Cardiac fibroblast (primary cell): ENCODE measurements around the gene ADAMTS9.
"Not testable (repeated sequence)": the region's sequence is repeated elsewhere in the genome, so short reads cannot be mapped to it uniquely, and the experiment has no call there.

ENCODE experiments used
- DNase-seq, 2 donors: peaks; one replicate each; pipeline versions ENCODE4 v3.0.0 to v3.0.0-alpha.2; 2010; ENCODE audit warnings: low read depth in 2 of 2
- H3K4me3 ChIP-seq, 2 donors: replicated peaks in 1 of 2; 1 replicate in 1 of 2; 2 replicates in 1 of 2; pipeline ENCODE4 v1.5.1; 2011; ENCODE audit warnings: low read depth in 2 of 2, low read length in 2 of 2, mild to moderate bottlenecking in 2 of 2, moderate library complexity in 1 of 2
- CTCF ChIP-seq: IDR thresholded peaks from one replicate; pipeline ENCODE4 v1.5.1; 2011; ENCODE audit warnings: low read depth, mild to moderate bottlenecking, low read length, inconsistent platforms

ADAMTS9 gene

GRCh38 chr3:64548200-64548889 lies 139.5 kb downstream of the ADAMTS9 start:
- TF ChIP-seq CTCF, result no peak
- DNase-seq, result peak in 1 of 2 donors; percentile 87
- H3K4me3 ChIP-seq, result no peak overlapping the region

- no peak for TF ChIP-seq CTCF
- no peak for DNase-seq
- H3K4me3 ChIP-seq, result no peak overlapping the region
Observed at GRCh38 chr3:64546856-64547255, 140.9 kb downstream of the ADAMTS9 start.

GRCh38 chr3:64545239-64545638 lies 142.6 kb downstream of the ADAMTS9 start:
- H3K4me3 ChIP-seq, DNase-seq: not testable (repeated sequence)

- no peak overlapping the region for H3K4me3 ChIP-seq
- DNase-seq, result no peak
- no peak for TF ChIP-seq CTCF
Observed at GRCh38 chr3:64541803-64542202, 146.0 kb downstream of the ADAMTS9 start.

GRCh38 chr3:64539451-64540196 lies 148.2 kb downstream of the ADAMTS9 start:
- peak; percentile 7 to 85 for DNase-seq
- no peak overlapping the region for H3K4me3 ChIP-seq
- no peak for TF ChIP-seq CTCF

GRCh38 chr3:64536166-64536565 lies 151.6 kb downstream of the ADAMTS9 start:
- DNase-seq, result no peak
- no peak for TF ChIP-seq CTCF
- H3K4me3 ChIP-seq, result no peak overlapping the region

- H3K4me3 ChIP-seq, result no peak overlapping the region
- TF ChIP-seq CTCF, result peak; percentile 93
- peak; percentile 93 to 95 for DNase-seq
Observed at GRCh38 chr3:64533617-64534317, 154.0 kb downstream of the ADAMTS9 start.
